COR-L47 (cell line): ENCODE data around the gene DPP3.
A peak's percentile ranks its signal among the peaks of the same experiment; 100 is the strongest.
"Not testable (repeated sequence)": the region's sequence is repeated elsewhere in the genome, so short reads cannot be mapped to it uniquely, and the experiment has no call there.

ENCODE experiments used
- DNase-seq: peaks from one replicate; lab custom pipeline; 2025; lab: John Stamatoyannopoulos, UW

Gene DPP3, protein sequence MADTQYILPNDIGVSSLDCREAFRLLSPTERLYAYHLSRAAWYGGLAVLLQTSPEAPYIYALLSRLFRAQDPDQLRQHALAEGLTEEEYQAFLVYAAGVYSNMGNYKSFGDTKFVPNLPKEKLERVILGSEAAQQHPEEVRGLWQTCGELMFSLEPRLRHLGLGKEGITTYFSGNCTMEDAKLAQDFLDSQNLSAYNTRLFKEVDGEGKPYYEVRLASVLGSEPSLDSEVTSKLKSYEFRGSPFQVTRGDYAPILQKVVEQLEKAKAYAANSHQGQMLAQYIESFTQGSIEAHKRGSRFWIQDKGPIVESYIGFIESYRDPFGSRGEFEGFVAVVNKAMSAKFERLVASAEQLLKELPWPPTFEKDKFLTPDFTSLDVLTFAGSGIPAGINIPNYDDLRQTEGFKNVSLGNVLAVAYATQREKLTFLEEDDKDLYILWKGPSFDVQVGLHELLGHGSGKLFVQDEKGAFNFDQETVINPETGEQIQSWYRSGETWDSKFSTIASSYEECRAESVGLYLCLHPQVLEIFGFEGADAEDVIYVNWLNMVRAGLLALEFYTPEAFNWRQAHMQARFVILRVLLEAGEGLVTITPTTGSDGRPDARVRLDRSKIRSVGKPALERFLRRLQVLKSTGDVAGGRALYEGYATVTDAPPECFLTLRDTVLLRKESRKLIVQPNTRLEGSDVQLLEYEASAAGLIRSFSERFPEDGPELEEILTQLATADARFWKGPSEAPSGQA

DNA sequence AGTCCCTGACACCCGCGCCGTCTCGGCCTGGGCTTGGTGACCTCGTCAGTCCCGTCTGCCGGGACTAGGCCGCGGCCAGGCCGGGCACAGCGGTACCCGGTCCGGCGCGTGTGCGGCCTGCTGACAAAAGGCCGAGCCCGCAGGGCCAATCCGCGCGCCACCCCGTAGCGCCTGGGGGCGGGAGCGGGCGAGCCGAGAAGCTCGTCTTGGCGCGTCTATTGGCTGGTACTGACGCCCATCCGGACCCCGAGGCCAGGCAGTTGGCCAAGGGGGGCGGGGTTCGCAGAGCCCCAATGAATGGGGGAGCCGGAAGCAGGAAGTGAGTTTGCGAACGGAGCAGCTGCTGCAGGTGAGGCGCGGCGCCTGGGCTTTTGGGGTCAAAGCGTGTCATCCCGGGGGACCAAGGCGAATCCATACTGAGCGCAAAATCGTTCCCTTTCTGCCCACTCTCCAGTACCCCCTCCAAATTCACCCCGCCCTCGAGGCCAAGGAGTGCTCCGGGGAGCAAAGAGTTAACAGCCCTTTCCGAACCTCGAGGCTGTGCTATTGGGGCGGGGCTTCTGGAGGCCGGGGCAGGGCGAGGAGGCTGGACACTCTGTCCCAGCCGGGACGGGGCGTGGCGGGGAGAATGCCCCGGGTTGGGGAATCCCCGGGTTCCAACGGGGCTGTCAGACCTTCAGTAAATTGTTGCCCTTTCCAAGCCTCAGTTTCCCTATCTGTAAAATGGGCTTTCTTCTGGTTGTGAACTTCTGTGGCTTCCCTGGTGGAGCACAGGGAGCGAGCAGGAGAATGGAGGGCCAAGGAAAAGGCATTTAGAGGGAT, at the start of gene DPP3:
TSS of gene DPP3 (plus strand) at position 318 of the 822 bp plus-strand sequence. CDS start 1,767 bp downstream, outside the sequence.
- peak; percentile 97 for DNase-seq

DNA sequence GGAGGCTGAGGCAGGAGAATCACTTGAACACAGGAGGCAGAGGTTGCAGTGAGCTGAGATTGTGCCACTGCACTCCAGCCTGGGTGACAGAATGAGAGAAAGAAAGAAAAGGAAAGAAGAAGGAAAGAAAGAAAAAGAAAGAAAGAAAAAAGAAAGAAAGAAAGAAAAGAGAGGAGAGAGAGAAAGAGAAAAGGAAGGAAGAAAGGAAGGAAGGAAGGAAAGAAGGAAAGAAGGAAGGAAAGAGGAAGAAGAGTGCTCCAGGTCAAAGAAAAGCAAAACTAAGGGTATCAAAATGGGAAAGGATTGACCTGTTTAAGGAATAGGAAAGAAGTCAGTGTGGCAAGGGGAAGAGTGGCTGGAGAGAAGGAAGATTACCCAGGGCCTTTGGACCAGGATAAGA, 48.9 kb upstream of the DPP3 start:
- DNase-seq: not testable (repeated sequence)

DNA sequence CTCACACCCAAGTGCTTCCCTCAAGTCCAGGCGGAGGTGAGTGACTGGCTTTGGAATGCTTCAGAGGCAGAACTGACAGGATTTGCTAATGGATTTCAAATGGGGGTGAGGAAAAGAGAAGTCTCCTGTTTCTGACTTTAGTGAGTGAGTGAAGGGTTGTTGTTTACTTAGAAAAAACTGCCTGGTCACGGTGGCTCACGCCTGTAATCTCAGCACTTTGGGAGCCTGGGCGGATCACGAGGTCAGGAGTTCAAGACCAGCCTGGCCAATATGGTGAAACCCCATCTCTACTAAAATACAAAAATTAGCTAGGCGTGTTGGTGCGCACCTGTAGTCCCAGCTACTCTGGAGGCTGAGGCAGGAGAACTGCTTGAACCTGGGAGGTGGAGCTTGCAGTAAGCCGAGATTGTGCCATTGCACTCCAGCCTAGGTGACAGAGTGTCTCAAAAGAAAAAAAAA, 48.3 kb upstream of the DPP3 start:
- DNase-seq: not testable (repeated sequence)

DNA sequence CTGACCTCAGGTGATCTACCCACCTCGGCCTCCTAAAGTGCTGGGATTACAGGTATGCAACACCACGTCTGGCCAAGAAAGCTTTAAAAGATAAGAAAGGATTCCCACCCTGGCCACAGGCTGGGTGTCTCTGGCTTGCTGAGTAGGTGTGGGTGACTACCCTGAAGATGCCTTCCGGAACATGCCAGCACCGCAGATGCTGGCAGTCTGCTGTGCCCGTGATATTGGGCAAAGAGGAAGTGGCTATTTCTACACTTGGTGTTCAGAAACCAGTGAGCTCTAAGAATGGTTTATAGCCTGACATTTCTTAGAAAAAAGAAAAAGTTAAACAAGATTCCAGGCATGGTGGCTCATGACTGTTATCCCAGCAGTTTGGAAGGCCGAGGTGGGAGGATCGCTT, 47.6 kb upstream of the DPP3 start:
- no peak for DNase-seq

DNA sequence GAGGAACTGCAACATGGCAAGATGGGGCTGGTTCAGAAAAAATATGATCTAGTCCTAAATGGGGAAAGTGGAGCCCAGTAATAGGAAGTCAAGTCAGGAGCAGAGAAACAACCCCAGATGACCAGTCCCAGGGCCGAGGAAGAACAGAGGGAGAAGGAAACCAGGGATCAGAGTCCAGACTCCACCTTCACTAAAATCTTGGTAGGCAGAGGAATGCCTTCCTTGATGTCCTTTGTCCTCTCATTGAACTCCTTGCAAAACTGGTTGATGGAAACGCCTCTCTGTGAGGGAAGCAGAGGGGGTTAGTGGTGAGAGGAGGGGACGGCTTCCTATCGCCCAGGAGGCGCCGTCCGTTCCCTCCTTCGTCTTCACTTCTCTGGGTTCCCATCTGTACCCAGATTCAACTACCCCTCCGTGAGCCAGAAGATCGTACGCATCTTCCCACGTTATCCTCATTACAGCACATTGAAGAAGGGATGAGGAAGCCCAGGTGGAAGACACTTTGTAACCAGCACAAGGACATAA, 42.2 kb upstream of the DPP3 start:
- no peak for DNase-seq

DNA sequence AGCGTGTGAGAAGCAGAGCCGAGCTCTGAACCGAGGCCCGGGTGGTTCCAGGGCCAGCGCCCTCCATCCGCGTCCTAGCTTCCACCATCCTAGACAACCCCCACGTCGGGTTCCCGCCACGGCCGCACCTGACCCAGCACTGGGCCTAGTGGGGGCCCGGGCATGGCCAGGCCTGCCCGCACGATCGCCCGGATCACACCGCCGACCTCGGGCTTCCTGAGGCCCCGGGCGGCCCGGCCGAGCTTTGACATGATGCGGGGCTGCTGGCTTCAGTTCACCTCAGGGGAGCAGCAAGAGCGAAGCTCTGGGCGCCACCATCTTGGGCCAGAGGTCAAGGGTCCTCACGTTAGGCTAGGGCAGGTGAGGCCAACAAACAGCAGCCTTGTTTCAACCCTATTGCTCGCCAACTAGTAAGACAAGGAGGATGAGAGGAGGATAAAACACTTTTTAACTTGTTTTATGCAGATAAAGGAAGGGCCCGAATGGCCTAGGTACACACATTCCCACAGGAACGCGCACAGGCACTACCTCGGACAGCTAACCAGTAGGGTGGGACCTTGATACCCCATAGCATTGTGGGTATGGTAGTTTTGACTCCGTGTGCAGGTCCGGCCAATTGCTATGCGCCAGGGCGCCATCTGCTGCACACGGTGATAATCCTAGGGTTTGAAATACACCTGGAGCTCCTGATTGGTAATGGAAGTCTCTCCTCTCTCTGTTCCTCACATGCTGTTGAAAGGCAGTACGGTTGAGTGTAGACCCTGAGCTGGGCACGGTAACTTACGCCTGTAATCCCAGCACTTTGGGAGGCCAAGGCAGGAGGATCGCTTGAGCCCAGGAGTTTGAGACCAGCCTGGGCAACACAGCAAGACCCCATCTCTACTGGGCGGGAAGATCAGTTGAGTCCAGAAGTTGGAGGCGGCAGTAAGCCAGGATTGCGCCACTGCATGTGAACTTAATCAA, 41.4 kb upstream of the DPP3 start, which contains the start of gene MRPL11:
TSS of gene MRPL11 (minus strand) at position 345 of the 963 bp plus-strand sequence. CDS start at position 251, 94 bp downstream.
- DNase-seq: peak; percentile 94

DNA sequence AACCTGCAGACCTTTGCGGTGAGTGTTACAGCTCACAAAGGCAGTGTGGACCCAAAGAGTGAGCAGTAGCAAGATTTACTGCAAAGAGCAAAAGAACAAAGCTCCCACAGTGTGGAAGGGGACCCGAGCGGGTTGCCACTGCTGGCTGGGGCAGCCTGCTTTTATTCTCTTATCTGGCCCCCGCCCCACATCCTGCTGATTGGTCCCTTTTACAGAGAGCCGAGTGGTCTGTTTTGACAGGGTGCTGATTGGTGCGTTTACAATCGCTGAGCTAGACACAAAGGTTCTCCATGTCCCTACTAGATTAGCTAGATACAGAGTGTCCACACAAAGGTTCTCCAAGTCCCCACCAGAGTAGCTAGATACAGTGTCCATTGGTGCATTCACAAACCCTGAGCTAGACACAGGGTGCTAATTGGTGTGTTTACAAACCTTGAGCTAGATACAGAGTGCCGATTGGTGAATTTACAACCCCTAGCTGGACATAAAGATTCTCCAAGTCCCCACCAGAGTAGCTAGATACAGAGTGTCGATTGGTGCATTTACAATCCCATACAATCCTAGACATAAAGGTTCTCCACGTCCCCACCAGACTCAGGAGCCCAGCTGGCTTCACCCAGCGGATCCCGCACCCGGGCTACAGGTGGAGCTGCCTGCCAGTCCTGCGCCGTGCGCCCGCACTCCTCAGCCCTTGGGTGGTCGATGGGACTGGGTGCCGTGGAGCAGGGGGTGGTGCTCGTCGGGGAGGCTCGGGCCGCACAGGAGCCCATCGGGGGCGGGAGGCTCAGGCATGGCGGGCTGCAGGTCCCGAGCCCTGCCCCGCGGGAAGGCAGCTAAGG, 39.9 kb upstream of the DPP3 start:
- not testable (repeated sequence) for DNase-seq

DNA sequence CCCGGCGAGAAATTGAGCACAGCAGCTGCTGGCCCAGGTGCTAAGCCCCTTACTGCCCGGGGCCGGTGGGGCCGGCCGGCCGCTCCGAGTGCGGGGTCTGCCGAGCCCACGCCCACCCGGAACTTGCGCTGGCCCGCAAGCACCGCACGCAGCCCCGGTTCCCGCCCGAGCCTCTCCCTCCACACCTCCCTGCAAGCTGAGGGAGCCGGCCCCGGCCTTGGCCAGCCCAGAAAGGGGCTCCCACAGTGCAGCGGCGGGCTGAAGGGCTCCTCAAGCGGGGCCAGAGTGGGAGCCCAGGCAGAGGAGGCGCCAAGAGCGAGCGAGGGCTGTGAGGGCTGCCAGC, 39.3 kb upstream of the DPP3 start:
- not testable (repeated sequence) for DNase-seq

DNA sequence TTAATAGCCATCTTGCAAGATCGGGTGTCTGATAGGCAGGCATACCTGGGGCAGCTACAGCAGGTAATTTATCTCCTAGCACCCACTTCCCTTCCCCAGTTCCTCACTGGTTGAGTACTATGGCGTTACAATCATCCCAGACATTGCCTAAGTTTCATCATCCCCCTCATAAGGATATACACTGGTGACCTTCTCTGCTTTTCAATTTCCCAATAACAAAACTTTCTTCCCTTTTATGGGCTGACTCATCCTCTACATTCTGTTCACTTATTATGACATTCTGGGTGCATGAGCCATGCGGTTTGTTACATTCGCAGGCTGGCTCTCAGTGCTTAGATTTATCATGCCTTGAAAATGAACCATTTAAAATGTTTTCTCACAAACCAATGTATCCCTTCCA, 36.6 kb upstream of the DPP3 start:
- no peak for DNase-seq

DNA sequence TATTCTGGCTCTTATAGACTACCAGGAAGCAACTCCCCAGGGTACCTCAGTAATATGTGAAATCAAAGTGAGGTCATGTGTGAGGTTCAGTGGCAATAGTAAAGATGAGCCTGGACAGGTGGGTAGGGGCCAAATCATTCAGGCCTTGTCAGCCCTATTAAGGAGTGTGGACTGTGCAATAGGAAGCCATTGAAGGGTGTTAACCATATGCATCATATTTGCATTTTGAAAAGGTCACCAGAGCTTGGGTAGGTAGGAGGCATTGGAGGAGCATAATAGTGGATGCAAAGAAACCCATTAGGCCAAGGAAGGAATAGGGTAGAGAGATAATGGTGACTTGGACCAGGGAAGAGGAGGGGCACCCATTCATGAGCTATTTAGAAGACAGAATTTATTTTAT, 33.2 kb upstream of the DPP3 start:
- no peak for DNase-seq

DNA sequence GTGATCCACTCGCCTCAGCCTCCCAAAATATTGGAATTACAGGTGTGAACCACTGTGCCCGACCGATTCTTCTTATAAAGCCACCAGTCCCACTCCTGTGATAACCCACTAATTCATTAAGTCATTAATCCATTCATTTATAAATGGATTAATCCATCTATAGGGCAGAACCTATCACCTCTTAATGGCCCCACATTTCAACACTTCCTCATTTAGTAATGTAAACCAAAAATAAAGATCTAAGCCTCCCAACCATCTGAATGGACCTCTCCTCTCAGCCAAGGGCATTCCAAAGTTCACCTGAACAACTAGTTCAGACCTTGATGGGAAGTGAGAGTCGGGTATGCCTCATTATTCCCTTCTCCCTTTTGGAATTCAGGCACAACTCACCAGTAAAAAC, 31.7 kb upstream of the DPP3 start:
- DNase-seq: no peak

DNA sequence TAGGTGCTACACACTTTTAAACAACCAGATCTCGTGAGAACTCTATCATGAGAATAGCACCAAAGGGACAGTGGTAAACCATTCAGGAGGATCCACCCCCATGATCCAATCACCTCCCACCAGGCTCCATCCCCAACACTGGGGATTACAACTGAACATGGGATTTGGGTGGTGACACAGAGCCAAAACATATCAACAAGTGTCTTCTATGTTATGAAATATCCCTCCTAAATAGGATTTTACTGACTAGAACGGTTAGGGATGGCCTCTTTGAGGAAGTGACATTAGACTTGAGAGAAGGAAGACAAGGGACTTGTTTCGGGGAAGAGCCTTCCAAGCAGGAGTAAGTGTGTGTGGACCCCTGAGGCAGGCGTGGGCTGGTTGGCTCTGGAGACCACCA, 29.7 kb upstream of the DPP3 start:
- DNase-seq: no peak

DNA sequence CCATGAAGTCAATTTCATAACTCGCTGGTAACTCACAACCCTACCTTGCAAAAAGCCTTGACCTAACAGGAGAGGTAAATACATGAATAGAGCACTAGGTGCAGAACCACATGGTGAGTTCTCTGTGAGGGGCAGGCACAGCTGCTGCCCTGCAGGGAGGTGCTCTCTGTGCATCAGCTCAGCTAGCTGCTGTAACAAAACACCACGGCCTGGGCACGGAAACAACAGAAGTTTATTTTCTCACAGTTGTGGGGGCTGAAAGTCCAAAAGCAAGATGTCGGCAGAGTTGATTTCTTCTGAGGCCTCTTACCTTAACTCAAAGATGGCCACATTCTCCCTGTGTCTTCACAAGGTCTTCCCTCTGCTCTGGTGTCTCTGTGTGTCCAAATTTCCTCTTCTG, 28.6 kb upstream of the DPP3 start:
- no peak for DNase-seq

DNA sequence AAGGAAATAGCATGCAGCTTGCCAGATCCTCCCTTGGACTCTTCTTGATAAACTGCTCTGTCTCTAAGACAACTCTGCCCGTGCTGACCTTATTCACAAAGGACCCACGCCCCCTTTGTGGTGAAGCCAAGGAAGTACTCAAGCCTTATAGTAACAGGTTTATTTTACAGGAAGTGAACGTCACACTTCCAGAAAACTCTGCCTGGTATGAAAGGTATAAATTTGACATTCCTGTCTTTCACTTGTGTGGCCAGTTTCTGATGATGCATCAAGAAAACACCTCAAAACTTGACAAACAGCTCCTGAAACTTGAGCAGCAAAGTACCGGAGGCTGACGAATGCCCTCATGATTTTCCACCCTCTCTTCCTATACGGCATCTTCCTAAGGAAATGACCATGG, 26.0 kb upstream of the DPP3 start:
- no peak for DNase-seq

DNA sequence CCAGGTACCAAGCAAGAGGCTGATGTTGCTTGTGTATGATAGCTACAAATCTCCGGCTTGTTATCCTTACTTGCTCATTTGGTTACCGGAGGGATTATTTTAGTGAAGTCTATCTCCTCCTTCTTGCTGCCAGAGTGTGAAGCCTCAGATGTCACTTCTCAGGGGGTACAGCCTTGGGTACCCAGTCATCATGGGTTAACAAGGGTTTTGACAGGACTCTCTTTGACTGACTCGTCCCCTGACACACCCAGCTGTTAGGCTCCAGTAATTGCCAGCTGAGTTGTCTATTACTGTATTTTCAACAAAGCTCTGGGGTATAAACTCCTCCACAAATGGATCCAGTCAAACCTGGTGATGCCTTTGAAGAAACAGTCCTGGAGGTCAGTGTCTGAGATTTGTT, 25.4 kb upstream of the DPP3 start:
- no peak for DNase-seq

DNA sequence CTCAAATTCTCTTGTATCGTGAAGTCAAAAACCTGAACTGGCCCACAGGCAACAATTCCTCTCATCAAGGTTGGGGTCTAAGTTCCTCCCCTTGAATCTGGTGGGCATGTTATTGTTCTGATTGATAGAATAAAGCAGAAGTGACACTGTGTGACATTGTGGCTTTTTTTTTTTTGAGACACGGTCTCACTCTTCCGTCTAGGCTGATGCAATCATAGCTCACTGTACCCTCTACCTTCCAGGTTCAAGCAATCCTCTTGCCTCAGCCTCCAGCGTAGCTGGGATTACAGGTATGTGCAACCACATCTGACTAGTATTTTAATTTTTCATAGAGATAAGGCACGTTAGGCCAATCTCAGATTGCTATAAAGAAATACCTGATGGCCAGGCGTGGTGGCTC, 22.4 kb upstream of the DPP3 start:
- DNase-seq: no peak

DNA sequence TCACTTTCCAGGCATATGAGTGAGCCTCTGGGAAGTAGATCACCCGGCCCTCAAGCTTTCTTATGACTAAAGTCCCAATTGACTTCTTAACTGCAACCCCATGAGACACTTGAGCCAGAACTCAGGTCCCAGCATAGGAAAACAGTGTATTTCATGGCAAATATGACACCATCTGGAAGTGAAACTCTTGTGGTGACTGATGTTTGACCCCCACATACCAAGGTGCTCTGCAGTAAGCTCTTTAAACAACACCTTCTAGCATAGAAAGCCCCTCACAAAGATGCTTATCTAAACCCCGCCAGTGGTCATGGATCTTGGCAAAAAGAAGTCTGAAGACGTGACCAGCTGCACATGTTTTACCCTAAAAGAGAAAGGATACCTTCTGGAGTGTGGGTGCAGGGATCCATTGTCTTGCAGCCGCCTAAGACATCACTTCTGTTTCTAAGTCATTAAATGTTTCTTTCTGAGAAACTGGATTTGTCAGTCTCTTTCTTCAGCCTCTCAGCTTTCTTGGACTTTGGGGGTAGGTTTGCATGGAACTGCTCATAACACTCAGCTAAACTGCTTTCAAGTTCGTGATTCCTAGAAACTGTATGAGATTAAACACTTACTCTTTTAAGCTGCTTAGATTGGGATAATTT, 21.0 kb upstream of the DPP3 start:
- no peak for DNase-seq

DNA sequence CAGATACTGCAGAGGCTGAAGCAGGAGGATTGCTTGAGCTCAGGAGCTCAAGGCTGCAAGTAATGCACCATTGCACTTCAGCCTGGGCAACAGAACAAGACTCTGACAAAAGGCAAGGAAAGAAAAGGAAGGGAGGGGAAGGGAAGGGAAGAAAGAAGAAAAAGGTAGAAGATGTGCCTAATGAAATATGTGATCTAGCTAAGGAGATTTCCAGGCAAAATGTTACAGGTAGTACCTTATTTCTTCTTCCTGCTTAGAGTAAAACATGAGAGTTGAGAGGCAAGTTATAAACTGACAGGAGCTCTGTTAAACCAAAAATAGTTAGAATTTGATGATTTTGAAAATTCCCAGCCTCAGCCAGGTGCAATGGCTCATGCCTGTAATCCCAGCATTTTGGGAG, 18.2 kb upstream of the DPP3 start:
- DNase-seq: no peak

DNA sequence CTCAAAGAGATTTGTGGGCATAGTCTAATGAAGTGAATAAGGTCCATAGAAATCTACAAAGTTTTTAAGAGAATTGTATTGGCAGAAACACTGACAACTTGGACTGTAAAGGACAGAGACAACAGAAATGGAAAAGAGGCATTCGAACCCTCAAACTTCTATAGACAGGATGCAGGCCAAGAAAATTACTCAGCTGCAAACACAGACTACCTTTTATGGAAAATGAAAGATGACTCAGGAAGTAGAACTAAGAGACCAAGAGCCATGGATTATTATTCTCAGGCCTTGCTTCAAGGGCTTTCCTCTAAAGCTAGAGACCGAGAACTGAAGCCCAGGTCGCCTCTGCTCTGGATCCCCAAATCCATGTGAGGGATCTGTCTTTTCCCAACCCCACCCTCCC, 17.3 kb upstream of the DPP3 start:
- no peak for DNase-seq

DNA sequence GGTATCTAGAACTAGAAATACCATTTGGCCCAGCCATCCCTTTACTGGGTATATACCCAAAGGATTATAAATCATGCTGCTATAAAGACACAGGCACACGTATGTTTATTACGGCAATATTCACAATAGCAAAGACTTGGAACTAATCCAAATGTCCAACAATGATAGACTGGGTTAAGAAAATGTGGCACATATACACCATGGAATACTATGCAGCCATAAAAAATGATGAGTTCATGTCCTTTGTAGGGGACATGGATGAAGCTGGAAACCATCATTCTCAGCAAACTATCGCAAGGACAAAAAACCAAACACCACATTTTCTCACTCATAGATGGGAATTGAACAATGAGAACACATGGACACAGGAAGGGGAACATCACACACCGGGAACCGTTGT, 16.1 kb upstream of the DPP3 start:
- DNase-seq: not testable (repeated sequence)
